Activated B cell treated with CpG ODN at 0.5 μM for 24 hours (primary cell): Measurements from ENCODE around the gene APBB2. TPM values are rescaled to one million over a fixed set of nuclear protein-coding genes. Genes with fewer than 3 reads are reported as not detected.

Experiments
- ATAC-seq: fragments of 200-7000 bp; cut with Tn5 transposase; one replicate; pipeline ENCODE4 v1.10.0; 2021; ENCODE audit warnings: low read depth, mild to moderate bottlenecking, moderate library complexity
- CTCF ChIA-PET: fragments of 350-600 bp; sonication (Branson Sonifier 250); formaldehyde crosslinking; loops from one replicate; lab custom pipeline; 2021; ENCODE audit warnings: antibody characterized with exemption; lab: Charles Lee
- POLR2A ChIA-PET: fragments of 350-600 bp; sonication (Branson Sonifier 250); formaldehyde crosslinking; loops from one replicate; lab custom pipeline; 2021; ENCODE audit warnings: antibody characterized with exemption; lab: Charles Lee
- DNase-seq: peaks from one replicate; pipeline ENCODE4 v3.0.0; 2022
- H3K27ac Mint-ChIP-seq: one replicate; pipeline ENCODE4 v1.8.0; 2020; ENCODE audit warnings: mixed read lengths
- H3K27me3 Mint-ChIP-seq: one replicate; pipeline ENCODE4 v1.8.0; 2021; ENCODE audit warnings: mixed read lengths
- H3K36me3 Mint-ChIP-seq: one replicate; pipeline ENCODE4 v1.8.0; 2021; ENCODE audit warnings: low read depth, mixed read lengths
- H3K4me1 Mint-ChIP-seq: one replicate; pipeline ENCODE4 v1.8.0; 2021; ENCODE audit warnings: mixed read lengths
- H3K4me3 Mint-ChIP-seq: one replicate; pipeline ENCODE4 v1.8.0; 2020; ENCODE audit warnings: mild to moderate bottlenecking, mixed read lengths
- H3K9me3 Mint-ChIP-seq: one replicate; pipeline ENCODE4 v1.8.0; 2020; ENCODE audit warnings: mixed read lengths
- CTCF ChIP-seq: fragments of 200-600 bp; IDR thresholded peaks from one replicate; pipeline ENCODE4 v1.8.0; 2022; ENCODE audit warnings: antibody characterized with exemption, mild to moderate bottlenecking
- intact Hi-C: fragments of 100-400 bp; cut with micrococcal nuclease; formaldehyde crosslinking; loops from one replicate; pipeline ENCODE4 v1.15.1; 2024
- total RNA-seq: library from RNA; stranded (reverse); gene quantifications from 2 replicates; pipeline ENCODE4 v1.2.3, GENCODE V29; 2022

APBB2 gene
- total RNA-seq, 1 donor from 2014 or later, result 3.7 TPM

- no peak for DNase-seq
- ChIA-PET CTCF (no interaction called here), POLR2A (no interaction called here)
- Mint-ChIP-seq H3K36me3 (no peaks in the 10 kb centered on the region), H3K9me3 (no peaks in the 10 kb centered on the region), H3K4me3 (no peak overlapping the region), H3K4me1 (no peaks in the 10 kb centered on the region), H3K27ac (no peak overlapping the region), H3K27me3 (peaks cover 2% of the 10 kb centered on the region)
- TF ChIP-seq CTCF, result no peak
- intact Hi-C loops, result no loop called here
- no peak for ATAC-seq
Measured at GRCh38 chr4:40938337-40938736, 276.0 kb downstream of the APBB2 start.

- no peak overlapping the region for H3K27ac Mint-ChIP-seq
- TF ChIP-seq CTCF, result no peak
Measured at GRCh38 chr4:40937140-40937725, 277.1 kb downstream of the APBB2 start.

GRCh38 chr4:40934676-40935075 lies 279.7 kb downstream of the APBB2 start:
- intact Hi-C loops, result no loop called here
- ChIA-PET POLR2A (no interaction called here), CTCF (no interaction called here)
- Mint-ChIP-seq H3K4me1 (no peaks in the 10 kb centered on the region), H3K27ac (no peak overlapping the region), H3K36me3 (no peaks in the 10 kb centered on the region), H3K9me3 (no peaks in the 10 kb centered on the region), H3K4me3 (no peak overlapping the region), H3K27me3 (peaks cover 2% of the 10 kb centered on the region)
- ATAC-seq, result no peak
- TF ChIP-seq CTCF, result no peak
- DNase-seq, result no peak

More at GRCh38 chr4:40937140-40937725, 277.1 kb downstream of the APBB2 start:
- ATAC-seq (no peak), DNase-seq (no peak)
- H3K27me3 Mint-ChIP-seq, result peaks cover 2% of the 10 kb centered on the region
- intact Hi-C loops, result no loop called here
- H3K36me3 Mint-ChIP-seq, result no peaks in the 10 kb centered on the region
- CTCF ChIA-PET, result interaction anchor here (1.2 kb wide), 1 partner anchor 13 kb away, joined by 3 read pairs; no protein-coding TSS in a partner anchor
- H3K9me3 Mint-ChIP-seq, result no peaks in the 10 kb centered on the region
- POLR2A ChIA-PET, result no interaction called here
- H3K4me1 Mint-ChIP-seq, result no peaks in the 10 kb centered on the region
- no peak overlapping the region for H3K4me3 Mint-ChIP-seq

GRCh38 chr4:40933272-40934053 lies 280.9 kb downstream of the APBB2 start:
- Mint-ChIP-seq H3K4me1 (no peaks in the 10 kb centered on the region), H3K27me3 (peaks cover 2% of the 10 kb centered on the region), H3K4me3 (no peak overlapping the region), H3K9me3 (no peaks in the 10 kb centered on the region), H3K27ac (no peak overlapping the region), H3K36me3 (no peaks in the 10 kb centered on the region)
- POLR2A ChIA-PET, result no interaction called here
- CTCF ChIA-PET, result interaction anchor here (1.0 kb wide), 1 partner anchor 9 kb away, joined by 3 read pairs; no protein-coding TSS in a partner anchor
- ATAC-seq (no peak), DNase-seq (no peak)
- no peak for TF ChIP-seq CTCF
- intact Hi-C loops, result no loop called here

- intact Hi-C loops, result no loop called here
- no peaks in the 10 kb centered on the region for H3K9me3 Mint-ChIP-seq
- no peak for DNase-seq
- POLR2A ChIA-PET, result no interaction called here
- peaks cover 8% of the 10 kb centered on the region for H3K27me3 Mint-ChIP-seq
- TF ChIP-seq CTCF, result no peak
- H3K27ac Mint-ChIP-seq, result no peak overlapping the region
- CTCF ChIA-PET, result interaction anchor here (1.7 kb wide), 1 partner anchor 10 kb away, joined by 5 read pairs; no protein-coding TSS in a partner anchor
- no peaks in the 10 kb centered on the region for H3K36me3 Mint-ChIP-seq
- H3K4me1 Mint-ChIP-seq, result no peaks in the 10 kb centered on the region
- ATAC-seq, result no peak
- H3K4me3 Mint-ChIP-seq, result no peak overlapping the region
Measured at GRCh38 chr4:40931841-40932240, 282.5 kb downstream of the APBB2 start.
